SK-N-MC (cell line): ENCODE results near the gene MAN1C1.

ENCODE experiments used
- EZH2 ChIP-seq: fragments of 200-600 bp; sonication (generic); IDR thresholded peaks from one replicate; pipeline ENCODE4 v1.6.1; 2017; ENCODE audit warnings: antibody characterized with exemption
- POLR2AphosphoS5 ChIP-seq: IDR thresholded peaks from 2 replicates; pipeline ENCODE4 v1.6.1; 2012; ENCODE audit warnings: mild to moderate bottlenecking, low read depth, low read length, borderline replicate concordance

DNA sequence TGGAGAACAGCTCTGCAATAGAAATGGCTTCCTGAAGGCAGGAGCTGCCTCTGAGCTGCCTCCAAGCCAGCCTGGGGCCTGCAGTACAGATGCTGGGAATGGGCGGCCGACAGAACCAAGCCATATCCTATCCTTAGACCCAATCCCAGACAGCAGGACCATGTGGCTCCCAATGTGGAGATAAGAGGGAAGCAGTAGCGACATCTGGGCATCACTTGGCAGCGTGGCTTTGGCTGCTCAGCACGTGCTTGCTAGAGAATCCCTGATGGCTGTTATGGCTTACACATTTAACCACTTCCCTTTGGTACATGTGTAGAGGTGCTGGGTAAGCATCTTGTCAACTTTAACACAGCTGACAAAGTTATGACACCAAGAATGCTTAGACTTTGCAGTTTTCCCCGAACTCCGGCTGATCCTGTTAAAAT, 87.7 kb downstream of the MAN1C1 start:
- TF ChIP-seq POLR2AphosphoS5 = no peak
- TF ChIP-seq EZH2 = no peak
